ENCODE data around the gene TCAF1. TPM values are rescaled to one million over a fixed set of nuclear protein-coding genes. Genes with fewer than 3 reads are reported as not detected.
A peak's percentile ranks its signal among the peaks of the same experiment; 100 is the strongest.
"Not testable (repeated sequence)": the region's sequence is repeated elsewhere in the genome, so short reads cannot be mapped to it uniquely, and the experiment has no call there.

TCAF1 gene
- total RNA-seq, 4 donors from 2014 or later = 55.2 to 70.0 (median 58.8) TPM

- Histone ChIP-seq H3K36me3 (no peaks in the 10 kb centered on the region), H3K27ac (no peak overlapping the region), H3K27me3 (no peaks in the 10 kb centered on the region), H3K9me3 (no peaks in the 10 kb centered on the region), H3K4me3 (replicated peaks in 1 of 3) (no peak overlapping the region), H3K4me1 (no peaks in the 10 kb centered on the region)
- TF ChIP-seq POLR2A (IDR thresholded peaks at IDR 0.05) = no peak
- TF ChIP-seq CTCF (IDR thresholded peaks at IDR 0.05) = no peak
- WGBS, 2 donors = 84 to 89% methylated on average over 2 of the region's 2 CpGs
- no peak for DNase-seq
- intact Hi-C loops (cut with DNase I) = no loop called here
Measured at GRCh38 chr7:143850682-143851081, 51.3 kb downstream of the TCAF1 start.

- H3K36me3 ChIP-seq = no peaks in the 10 kb centered on the region
- DNase-seq = no peak
- WGBS, 2 donors = 91 to 93% methylated on average over 3 of the region's 3 CpGs
- H3K27ac ChIP-seq = no peak overlapping the region
- intact Hi-C loops (cut with DNase I) = no loop called here
- H3K4me1 ChIP-seq = no peaks in the 10 kb centered on the region
- H3K9me3 ChIP-seq = no peaks in the 10 kb centered on the region
- no peaks in the 10 kb centered on the region for H3K27me3 ChIP-seq
- TF ChIP-seq CTCF (IDR thresholded peaks at IDR 0.05) (no peak), POLR2A (IDR thresholded peaks at IDR 0.05) (no peak)
- H3K4me3 ChIP-seq (replicated peaks in 1 of 3) = no peak overlapping the region
Measured at GRCh38 chr7:143849785-143850479, 52.0 kb downstream of the TCAF1 start.

GRCh38 chr7:143848192-143848591 is 53.8 kb downstream of the TCAF1 start:
- Histone ChIP-seq H3K27ac (no peak overlapping the region), H3K9me3 (no peaks in the 10 kb centered on the region), H3K4me1 (no peaks in the 10 kb centered on the region), H3K36me3 (no peaks in the 10 kb centered on the region), H3K27me3 (no peaks in the 10 kb centered on the region), H3K4me3 (replicated peaks in 1 of 3) (no peak overlapping the region)
- no peak for DNase-seq
- no peak for TF ChIP-seq CTCF (IDR thresholded peaks at IDR 0.05)
- no peak for TF ChIP-seq POLR2A (IDR thresholded peaks at IDR 0.05)
- intact Hi-C loops (cut with DNase I) = no loop called here

- no peak for DNase-seq
- Histone ChIP-seq H3K27ac (no peak overlapping the region), H3K9me3 (no peaks in the 10 kb centered on the region), H3K27me3 (no peaks in the 10 kb centered on the region), H3K4me1 (no peaks in the 10 kb centered on the region), H3K4me3 (replicated peaks in 1 of 3) (no peak overlapping the region), H3K36me3 (no peaks in the 10 kb centered on the region)
- no peak for TF ChIP-seq POLR2A (IDR thresholded peaks at IDR 0.05)
- TF ChIP-seq CTCF (IDR thresholded peaks at IDR 0.05) = no peak
- 96% methylated on average over 2 of the region's 2 CpGs for WGBS, 2 donors
- intact Hi-C loops (cut with DNase I) = no loop called here
Measured at GRCh38 chr7:143846692-143847091, 55.3 kb downstream of the TCAF1 start.

GRCh38 chr7:143841696-143842095 is 60.3 kb downstream of the TCAF1 start:
- WGBS, 2 donors = 88% methylated on average over 2 to 4 of the region's 5 CpGs
- TF ChIP-seq CTCF (IDR thresholded peaks at IDR 0.05) = peak in 2 of 6 experiments; percentile 12 to 20
- H3K36me3 ChIP-seq; H3K4me3 ChIP-seq (replicated peaks in 1 of 3); H3K27me3 ChIP-seq; H3K4me1 ChIP-seq; intact Hi-C loops (cut with DNase I); DNase-seq; H3K27ac ChIP-seq; H3K9me3 ChIP-seq: not testable (repeated sequence)

- DNase-seq; H3K4me3 ChIP-seq (replicated peaks in 1 of 3); H3K4me1 ChIP-seq; H3K9me3 ChIP-seq; intact Hi-C loops (cut with DNase I); H3K27ac ChIP-seq; H3K27me3 ChIP-seq; H3K36me3 ChIP-seq: not testable (repeated sequence)
- WGBS, 2 donors = no CpG with 5 or more reads among the region's 1 CpG
Measured at GRCh38 chr7:143840062-143840461, 61.9 kb downstream of the TCAF1 start.
